ENCODE measurements around the gene LEPR. TPM values are rescaled to one million over a fixed set of nuclear protein-coding genes. Genes with fewer than 3 reads are reported as not detected.
"Not testable (repeated sequence)": the region's sequence is repeated elsewhere in the genome, so short reads cannot be mapped to it uniquely, and the experiment has no call there.

Gene LEPR, protein sequence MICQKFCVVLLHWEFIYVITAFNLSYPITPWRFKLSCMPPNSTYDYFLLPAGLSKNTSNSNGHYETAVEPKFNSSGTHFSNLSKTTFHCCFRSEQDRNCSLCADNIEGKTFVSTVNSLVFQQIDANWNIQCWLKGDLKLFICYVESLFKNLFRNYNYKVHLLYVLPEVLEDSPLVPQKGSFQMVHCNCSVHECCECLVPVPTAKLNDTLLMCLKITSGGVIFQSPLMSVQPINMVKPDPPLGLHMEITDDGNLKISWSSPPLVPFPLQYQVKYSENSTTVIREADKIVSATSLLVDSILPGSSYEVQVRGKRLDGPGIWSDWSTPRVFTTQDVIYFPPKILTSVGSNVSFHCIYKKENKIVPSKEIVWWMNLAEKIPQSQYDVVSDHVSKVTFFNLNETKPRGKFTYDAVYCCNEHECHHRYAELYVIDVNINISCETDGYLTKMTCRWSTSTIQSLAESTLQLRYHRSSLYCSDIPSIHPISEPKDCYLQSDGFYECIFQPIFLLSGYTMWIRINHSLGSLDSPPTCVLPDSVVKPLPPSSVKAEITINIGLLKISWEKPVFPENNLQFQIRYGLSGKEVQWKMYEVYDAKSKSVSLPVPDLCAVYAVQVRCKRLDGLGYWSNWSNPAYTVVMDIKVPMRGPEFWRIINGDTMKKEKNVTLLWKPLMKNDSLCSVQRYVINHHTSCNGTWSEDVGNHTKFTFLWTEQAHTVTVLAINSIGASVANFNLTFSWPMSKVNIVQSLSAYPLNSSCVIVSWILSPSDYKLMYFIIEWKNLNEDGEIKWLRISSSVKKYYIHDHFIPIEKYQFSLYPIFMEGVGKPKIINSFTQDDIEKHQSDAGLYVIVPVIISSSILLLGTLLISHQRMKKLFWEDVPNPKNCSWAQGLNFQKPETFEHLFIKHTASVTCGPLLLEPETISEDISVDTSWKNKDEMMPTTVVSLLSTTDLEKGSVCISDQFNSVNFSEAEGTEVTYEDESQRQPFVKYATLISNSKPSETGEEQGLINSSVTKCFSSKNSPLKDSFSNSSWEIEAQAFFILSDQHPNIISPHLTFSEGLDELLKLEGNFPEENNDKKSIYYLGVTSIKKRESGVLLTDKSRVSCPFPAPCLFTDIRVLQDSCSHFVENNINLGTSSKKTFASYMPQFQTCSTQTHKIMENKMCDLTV
- total RNA-seq, result 1 to 10 TPM; 5.8 to 6.6 TPM

DNA sequence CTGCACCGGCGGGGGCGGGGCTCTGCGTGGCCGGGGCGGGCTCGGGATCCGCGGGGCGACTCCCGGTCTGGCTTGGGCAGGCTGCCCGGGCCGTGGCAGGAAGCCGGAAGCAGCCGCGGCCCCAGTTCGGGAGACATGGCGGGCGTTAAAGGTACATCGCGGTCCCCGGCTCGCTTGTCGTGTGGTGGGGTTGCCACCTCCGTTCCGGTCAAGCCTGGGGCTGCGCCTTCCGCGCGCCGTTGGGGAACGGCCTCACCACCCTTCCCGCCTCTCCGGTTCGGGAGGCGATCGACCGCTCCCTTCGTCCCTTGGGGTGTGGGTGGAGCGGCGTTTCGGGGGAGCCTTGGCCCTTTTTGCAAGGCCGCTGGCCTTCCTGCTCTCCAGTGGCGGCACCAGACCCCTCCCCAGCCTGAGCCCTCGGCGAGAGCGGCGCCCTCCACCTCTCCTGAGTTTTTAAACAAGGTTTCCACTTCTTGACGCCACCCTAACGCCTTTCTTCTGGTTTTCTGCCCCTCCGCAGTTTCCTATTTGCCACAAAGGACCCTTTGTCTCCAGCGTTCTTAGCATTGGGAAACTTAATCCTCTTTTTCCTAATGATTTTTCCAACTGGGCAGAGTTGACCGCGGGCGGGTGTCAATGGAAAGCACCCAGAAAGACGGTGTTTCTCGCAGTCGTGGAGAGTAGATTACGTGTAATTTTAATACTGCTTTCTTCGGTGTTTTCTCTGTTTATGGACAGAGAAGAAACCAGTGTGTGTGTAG lies at the start of gene LEPR, which contains the start of gene LEPROT:
Gene LEPR, plus strand, starts transcription at position 79 of the 761 bp plus-strand sequence. CDS start 144,898 bp downstream, outside the sequence.
Gene LEPROT, plus strand, starts transcription at position 79 of the 761 bp plus-strand sequence. Its CDS starts 57 bp downstream, at position 136.
- H3K27ac Mint-ChIP-seq, result peak within 1 kb of the TSS; percentile 83
- DNase-seq (no peak), ATAC-seq (replicated peaks in 1 of 2) (no peak)
- H3K36me3 Mint-ChIP-seq (ENCODE audit: insufficient read depth in 2 of 2), result peaks cover 5 to 6% of the 10 kb centered on the region in 2 donors
- no peaks in the 10 kb centered on the region for H3K27me3 Mint-ChIP-seq (ENCODE audit: low read depth)
- H3K4me1 Mint-ChIP-seq (ENCODE audit: low read depth), result peaks cover 19% of the 10 kb centered on the region
- H3K4me3 Mint-ChIP-seq, result no peak within 1 kb of the TSS
- H3K9me3 Mint-ChIP-seq, result no peaks in the 10 kb centered on the region

GRCh38 chr1:65371544-65371943 lies 48.9 kb upstream of the LEPR start:
- DNase-seq, result no peak
- Mint-ChIP-seq H3K9me3 (peaks cover 0 to 4% of the 10 kb centered on the region in 2 donors), H3K4me1 (ENCODE audit: low read depth) (no peaks in the 10 kb centered on the region), H3K4me3 (no peak overlapping the region), H3K27ac (no peak overlapping the region), H3K36me3 (ENCODE audit: insufficient read depth in 2 of 2) (no peaks in the 10 kb centered on the region), H3K27me3 (ENCODE audit: low read depth) (peaks cover 10% of the 10 kb centered on the region)
- no peak for ATAC-seq (replicated peaks in 1 of 2)

DNA sequence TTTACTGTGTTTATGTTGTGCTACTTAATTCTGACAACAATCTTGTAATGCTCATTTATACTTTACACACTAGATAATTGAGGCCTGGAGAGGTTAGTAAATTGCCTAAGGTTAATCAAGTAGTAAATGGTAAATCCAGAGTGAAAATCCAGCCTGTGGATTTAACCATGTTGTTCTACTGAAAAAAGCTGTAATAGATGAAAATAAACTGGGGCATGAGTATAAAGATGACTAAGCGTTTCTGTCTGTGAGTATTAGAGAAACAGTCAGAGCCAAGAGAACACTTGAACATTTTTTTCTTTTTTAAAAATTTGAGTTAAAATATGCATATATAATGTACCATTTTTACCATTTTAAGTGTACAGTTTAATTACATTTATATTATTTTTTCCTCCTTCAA lies 47.9 kb upstream of the LEPR start:
- no peaks in the 10 kb centered on the region for H3K36me3 Mint-ChIP-seq (ENCODE audit: insufficient read depth in 2 of 2)
- no peak for DNase-seq
- peaks cover 10% of the 10 kb centered on the region for H3K27me3 Mint-ChIP-seq (ENCODE audit: low read depth)
- H3K4me1 Mint-ChIP-seq (ENCODE audit: low read depth), result no peaks in the 10 kb centered on the region
- H3K27ac Mint-ChIP-seq, result no peak overlapping the region
- peaks cover 0 to 4% of the 10 kb centered on the region in 2 donors for H3K9me3 Mint-ChIP-seq
- ATAC-seq (replicated peaks in 1 of 2), result no peak
- no peak overlapping the region for H3K4me3 Mint-ChIP-seq

DNA sequence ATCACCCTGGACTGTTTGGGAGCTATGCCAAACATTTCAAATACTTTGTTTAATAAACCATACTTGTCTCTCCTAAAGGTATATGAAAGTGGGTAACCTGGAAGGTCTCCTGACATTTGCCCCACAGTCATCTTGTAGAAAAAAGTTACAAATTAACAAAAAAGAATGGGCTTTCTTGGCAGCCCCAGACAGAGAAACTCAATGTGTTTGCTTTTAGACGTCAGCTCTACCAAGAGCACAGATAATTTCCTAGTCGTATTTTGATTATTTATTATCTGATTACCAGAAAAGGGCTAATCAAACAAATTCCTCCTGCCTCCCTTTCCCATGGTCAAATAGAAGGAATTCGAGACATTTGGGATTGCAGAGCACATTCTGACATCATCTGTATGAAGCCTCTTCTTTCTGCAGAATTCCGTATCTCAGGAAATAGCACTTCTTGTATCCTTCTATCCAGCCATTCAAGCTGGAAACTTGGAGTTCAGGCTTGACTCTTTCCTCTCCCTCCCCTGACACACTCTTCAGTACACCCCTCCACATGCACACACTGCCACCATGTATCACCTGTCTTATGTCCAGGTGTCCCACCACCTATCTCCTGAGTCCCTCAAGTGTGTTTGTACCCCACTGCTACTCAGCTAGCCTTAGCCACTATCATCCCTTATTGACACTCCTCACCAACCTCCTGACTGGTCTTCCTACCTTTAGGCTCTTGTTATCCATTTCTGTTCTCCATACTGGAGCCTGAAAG lies 42.8 kb upstream of the LEPR start:
- Mint-ChIP-seq H3K4me1 (ENCODE audit: low read depth) (no peaks in the 10 kb centered on the region), H3K9me3 (peaks cover 0 to 7% of the 10 kb centered on the region in 2 donors), H3K27me3 (ENCODE audit: low read depth) (peaks cover 23% of the 10 kb centered on the region), H3K36me3 (ENCODE audit: insufficient read depth in 2 of 2) (peaks cover 1 to 2% of the 10 kb centered on the region in 2 donors), H3K27ac (no peak overlapping the region), H3K4me3 (no peak overlapping the region)
- ATAC-seq (replicated peaks in 1 of 2), result no peak
- no peak for DNase-seq

DNA sequence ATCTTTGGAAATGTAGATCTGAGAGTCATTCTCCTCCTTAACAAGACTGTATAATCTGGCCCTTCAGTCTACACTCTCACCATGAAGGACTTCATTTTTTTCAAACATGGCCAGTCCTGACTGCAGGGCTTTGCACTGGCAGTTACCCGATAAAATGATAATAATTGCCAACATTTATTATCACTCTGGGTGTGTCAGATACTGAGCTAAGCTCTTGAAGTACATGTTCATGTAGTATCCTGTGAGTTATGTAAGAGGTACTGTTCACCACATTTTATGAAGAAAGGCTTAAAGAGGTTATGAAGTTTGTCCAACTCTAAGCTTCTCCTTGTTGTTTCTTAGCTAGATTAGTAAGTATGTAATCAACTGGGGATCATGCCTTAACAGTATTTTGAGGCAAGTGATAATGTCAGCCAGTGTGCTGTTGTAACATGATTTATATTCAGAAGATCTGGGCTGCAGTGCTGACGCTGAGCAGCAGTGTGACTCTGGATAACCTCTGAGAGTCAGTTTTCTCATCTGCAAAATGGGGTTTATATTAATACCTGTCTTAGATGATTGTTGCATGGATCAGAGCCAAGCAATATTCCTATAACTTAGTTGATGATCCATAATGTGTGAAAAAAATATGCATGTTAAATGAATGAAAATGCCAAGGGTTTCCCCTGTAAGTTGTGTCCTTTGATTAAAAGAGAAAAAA lies 42.1 kb upstream of the LEPR start:
- H3K27ac Mint-ChIP-seq, result no peak overlapping the region
- no peak for DNase-seq
- no peaks in the 10 kb centered on the region for H3K4me1 Mint-ChIP-seq (ENCODE audit: low read depth)
- H3K36me3 Mint-ChIP-seq (ENCODE audit: insufficient read depth in 2 of 2), result peaks cover 1 to 2% of the 10 kb centered on the region in 2 donors
- peaks cover 0 to 7% of the 10 kb centered on the region in 2 donors for H3K9me3 Mint-ChIP-seq
- no peak overlapping the region for H3K4me3 Mint-ChIP-seq
- no peak for ATAC-seq (replicated peaks in 1 of 2)
- peaks cover 23% of the 10 kb centered on the region for H3K27me3 Mint-ChIP-seq (ENCODE audit: low read depth)

GRCh38 chr1:65384426-65384825 lies 36.0 kb upstream of the LEPR start:
- H3K36me3 Mint-ChIP-seq (ENCODE audit: insufficient read depth in 2 of 2); H3K9me3 Mint-ChIP-seq; ATAC-seq (replicated peaks in 1 of 2); H3K4me1 Mint-ChIP-seq (ENCODE audit: low read depth); H3K27ac Mint-ChIP-seq; H3K27me3 Mint-ChIP-seq (ENCODE audit: low read depth); H3K4me3 Mint-ChIP-seq; DNase-seq: not testable (repeated sequence)

- H3K9me3 Mint-ChIP-seq, result no peaks in the 10 kb centered on the region
- H3K4me3 Mint-ChIP-seq, result no peak overlapping the region
- H3K27me3 Mint-ChIP-seq (ENCODE audit: low read depth), result peaks cover 6% of the 10 kb centered on the region
- ATAC-seq (replicated peaks in 1 of 2), result no peak
- H3K4me1 Mint-ChIP-seq (ENCODE audit: low read depth), result peaks cover 17% of the 10 kb centered on the region
- peaks cover 0 to 2% of the 10 kb centered on the region in 2 donors for H3K36me3 Mint-ChIP-seq (ENCODE audit: insufficient read depth in 2 of 2)
- no peak for DNase-seq
- no peak overlapping the region for H3K27ac Mint-ChIP-seq
These were observed 34.0 kb upstream of the LEPR start for GRCh38 chr1:65386439-65386838.

DNA sequence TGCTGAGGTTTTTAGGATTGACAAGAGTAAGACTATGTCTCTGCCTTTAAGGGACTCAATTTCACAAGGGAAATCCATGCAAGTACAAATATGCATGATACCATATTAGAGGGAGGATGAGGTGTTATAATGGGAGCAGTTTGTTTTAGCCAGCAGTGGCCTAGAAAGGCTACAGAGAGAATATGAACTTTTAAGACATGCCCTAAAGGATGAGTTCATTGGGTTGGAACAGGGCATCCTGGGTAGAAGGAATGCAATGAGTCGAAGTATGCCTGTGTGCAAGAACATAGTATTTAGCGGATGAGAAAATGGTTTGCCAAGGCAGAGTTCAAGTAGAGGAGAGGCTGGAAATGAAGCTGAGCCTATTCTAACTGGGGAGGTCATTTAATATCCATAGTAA lies 32.6 kb upstream of the LEPR start:
- DNase-seq, result no peak
- Mint-ChIP-seq H3K4me1 (ENCODE audit: low read depth) (peaks cover 27% of the 10 kb centered on the region), H3K4me3 (no peak overlapping the region), H3K27me3 (ENCODE audit: low read depth) (no peaks in the 10 kb centered on the region), H3K36me3 (ENCODE audit: insufficient read depth in 2 of 2) (peaks cover 0 to 2% of the 10 kb centered on the region in 2 donors), H3K9me3 (no peaks in the 10 kb centered on the region), H3K27ac (peak overlapping the region; percentile 18)
- no peak for ATAC-seq (replicated peaks in 1 of 2)

DNA sequence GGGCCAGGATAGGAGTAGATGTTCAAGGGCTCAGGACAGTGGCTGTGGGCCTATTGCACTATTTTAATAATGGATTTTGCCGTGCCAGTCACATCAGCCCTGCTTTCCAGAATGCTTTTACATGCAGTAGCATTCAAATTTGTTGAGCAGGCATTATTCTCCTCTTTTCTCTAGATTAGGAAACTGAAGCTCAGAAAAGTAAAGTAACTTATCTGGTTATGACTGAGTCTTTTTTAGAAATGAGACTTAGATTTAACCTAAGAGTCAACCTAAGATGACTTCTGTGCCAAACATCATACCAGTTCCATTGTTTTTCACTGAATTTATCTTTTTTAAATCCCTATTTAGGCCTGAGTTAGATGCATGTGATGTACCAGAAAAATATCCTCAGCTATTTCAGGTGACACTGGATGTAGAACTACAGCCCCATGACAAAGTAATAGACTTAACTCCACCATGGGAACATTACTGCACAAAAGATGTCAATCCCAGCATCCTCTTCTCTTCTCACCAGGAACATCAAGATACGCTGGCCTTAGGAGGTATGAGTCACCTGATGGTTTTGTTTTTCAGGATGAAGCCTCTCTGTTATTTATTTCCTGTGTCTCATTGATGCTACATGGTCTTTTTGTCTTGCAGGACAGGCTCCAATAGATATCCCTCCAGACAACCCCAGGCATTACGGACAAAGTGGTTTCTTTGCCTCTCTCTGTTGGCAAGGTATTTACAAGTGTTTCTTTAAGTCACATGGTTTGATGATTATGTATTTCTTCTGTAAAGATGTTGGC lies 31.4 kb upstream of the LEPR start:
- Mint-ChIP-seq H3K4me3 (peak overlapping the region in 1 of 2 donors; percentile 15), H3K27me3 (ENCODE audit: low read depth) (no peaks in the 10 kb centered on the region), H3K9me3 (no peaks in the 10 kb centered on the region), H3K27ac (peak overlapping the region; percentile 77), H3K4me1 (ENCODE audit: low read depth) (peaks cover 39% of the 10 kb centered on the region), H3K36me3 (ENCODE audit: insufficient read depth in 2 of 2) (peaks cover 0 to 2% of the 10 kb centered on the region in 2 donors)
- no peak for DNase-seq
- peak in 1 of 2 donors; percentile 25 for ATAC-seq (replicated peaks in 1 of 2)

GRCh38 chr1:65392497-65392896 lies 28.0 kb upstream of the LEPR start:
- no peak overlapping the region for H3K27ac Mint-ChIP-seq
- no peaks in the 10 kb centered on the region for H3K36me3 Mint-ChIP-seq (ENCODE audit: insufficient read depth in 2 of 2)
- no peak for ATAC-seq (replicated peaks in 1 of 2)
- no peaks in the 10 kb centered on the region for H3K27me3 Mint-ChIP-seq (ENCODE audit: low read depth)
- no peak for DNase-seq
- H3K4me3 Mint-ChIP-seq, result no peak overlapping the region
- H3K9me3 Mint-ChIP-seq, result no peaks in the 10 kb centered on the region
- peaks cover 64% of the 10 kb centered on the region for H3K4me1 Mint-ChIP-seq (ENCODE audit: low read depth)

GRCh38 chr1:65393347-65393746 lies 27.1 kb upstream of the LEPR start:
- H3K36me3 Mint-ChIP-seq (ENCODE audit: insufficient read depth in 2 of 2), result no peaks in the 10 kb centered on the region
- H3K4me3 Mint-ChIP-seq, result peak overlapping the region in 1 of 2 donors; percentile 76
- no peaks in the 10 kb centered on the region for H3K9me3 Mint-ChIP-seq
- ATAC-seq (replicated peaks in 1 of 2) (peak; percentile 86 to 92), DNase-seq (peak; percentile 29 to 44)
- peaks cover 72% of the 10 kb centered on the region for H3K4me1 Mint-ChIP-seq (ENCODE audit: low read depth)
- H3K27me3 Mint-ChIP-seq (ENCODE audit: low read depth), result no peaks in the 10 kb centered on the region
- peak overlapping the region; percentile 76 for H3K27ac Mint-ChIP-seq

Measured in activated T-cell treated with anti-CD3 and anti-CD28 coated beads, Interleukin-2, amount 50 U/mL, for 72 hours (primary cell).